ENCODE measurements around the gene FBXO17. TPM values are rescaled to one million over a fixed set of nuclear protein-coding genes. Genes with fewer than 3 reads are reported as not detected.
A peak's percentile ranks its signal among the peaks of the same experiment; 100 is the strongest.

Gene FBXO17
- total and polyA plus RNA-seq, 2 of the 13 experiments (the other 11 are each of a cell fraction or from before 2014, with no cell fraction given) = 22.1 to 58.7 TPM

DNA sequence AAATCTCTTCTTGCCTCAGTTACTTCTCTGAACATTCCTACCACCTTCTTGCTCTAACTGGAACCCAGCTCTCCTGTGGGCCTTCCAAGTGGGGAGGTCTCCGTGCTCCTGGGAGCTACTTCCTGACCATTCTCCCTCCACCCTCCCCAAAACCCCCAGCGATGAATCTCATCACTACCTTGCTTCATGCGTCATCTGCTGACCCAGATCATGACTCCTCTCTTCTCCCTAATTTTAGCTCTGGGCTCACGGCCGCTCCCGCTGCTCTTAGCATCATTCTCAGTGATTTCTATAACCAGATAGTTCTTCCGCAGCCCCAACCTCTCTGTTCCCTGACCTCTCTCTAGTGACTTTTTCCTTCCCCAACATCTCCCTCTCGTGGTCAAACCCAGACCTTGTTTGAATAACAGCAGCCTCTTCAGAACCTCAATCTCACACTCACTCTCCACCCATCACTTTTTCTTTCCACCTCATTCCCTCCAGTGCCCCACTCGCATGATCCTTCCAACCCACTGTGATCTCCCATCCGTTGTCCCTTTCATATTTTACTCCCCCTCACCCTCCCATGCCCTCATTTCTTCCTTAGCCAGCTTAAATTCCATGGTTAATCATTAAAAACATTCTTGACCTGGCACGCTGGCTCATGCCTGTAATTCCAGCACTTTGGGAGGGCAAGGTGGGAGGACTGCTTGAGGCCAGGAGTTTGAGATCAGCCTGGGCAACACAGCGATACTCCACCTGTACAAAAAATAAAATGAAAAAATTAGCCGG, 23.0 kb downstream of the FBXO17 start (continued):
- TF ChIP-seq, protein P1, sequence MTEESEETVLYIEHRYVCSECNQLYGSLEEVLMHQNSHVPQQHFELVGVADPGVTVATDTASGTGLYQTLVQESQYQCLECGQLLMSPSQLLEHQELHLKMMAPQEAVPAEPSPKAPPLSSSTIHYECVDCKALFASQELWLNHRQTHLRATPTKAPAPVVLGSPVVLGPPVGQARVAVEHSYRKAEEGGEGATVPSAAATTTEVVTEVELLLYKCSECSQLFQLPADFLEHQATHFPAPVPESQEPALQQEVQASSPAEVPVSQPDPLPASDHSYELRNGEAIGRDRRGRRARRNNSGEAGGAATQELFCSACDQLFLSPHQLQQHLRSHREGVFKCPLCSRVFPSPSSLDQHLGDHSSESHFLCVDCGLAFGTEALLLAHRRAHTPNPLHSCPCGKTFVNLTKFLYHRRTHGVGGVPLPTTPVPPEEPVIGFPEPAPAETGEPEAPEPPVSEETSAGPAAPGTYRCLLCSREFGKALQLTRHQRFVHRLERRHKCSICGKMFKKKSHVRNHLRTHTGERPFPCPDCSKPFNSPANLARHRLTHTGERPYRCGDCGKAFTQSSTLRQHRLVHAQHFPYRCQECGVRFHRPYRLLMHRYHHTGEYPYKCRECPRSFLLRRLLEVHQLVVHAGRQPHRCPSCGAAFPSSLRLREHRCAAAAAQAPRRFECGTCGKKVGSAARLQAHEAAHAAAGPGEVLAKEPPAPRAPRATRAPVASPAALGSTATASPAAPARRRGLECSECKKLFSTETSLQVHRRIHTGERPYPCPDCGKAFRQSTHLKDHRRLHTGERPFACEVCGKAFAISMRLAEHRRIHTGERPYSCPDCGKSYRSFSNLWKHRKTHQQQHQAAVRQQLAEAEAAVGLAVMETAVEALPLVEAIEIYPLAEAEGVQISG (CRISPR knock-in tag; IDR thresholded peaks at IDR 0.05) = no peak
- peak; percentile 95 for TF ChIP-seq TEAD3 (CRISPR knock-in tag; optimal IDR thresholded peaks at IDR 0.05; ENCODE audit: borderline replicate concordance)
- TF ChIP-seq ZNF296 (CRISPR knock-in tag; conservative IDR thresholded peaks at IDR 0.05) = no peak
- no peak for TF ChIP-seq ZNF746 (CRISPR knock-in tag; IDR thresholded peaks at IDR 0.05)
- TF ChIP-seq, protein P2, sequence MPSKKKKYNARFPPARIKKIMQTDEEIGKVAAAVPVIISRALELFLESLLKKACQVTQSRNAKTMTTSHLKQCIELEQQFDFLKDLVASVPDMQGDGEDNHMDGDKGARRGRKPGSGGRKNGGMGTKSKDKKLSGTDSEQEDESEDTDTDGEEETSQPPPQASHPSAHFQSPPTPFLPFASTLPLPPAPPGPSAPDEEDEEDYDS (CRISPR knock-in tag; IDR thresholded peaks at IDR 0.05) = no peak
- TF ChIP-seq ZNF776 (CRISPR knock-in tag; IDR thresholded peaks at IDR 0.05) = no peak
- TF ChIP-seq, protein P3, sequence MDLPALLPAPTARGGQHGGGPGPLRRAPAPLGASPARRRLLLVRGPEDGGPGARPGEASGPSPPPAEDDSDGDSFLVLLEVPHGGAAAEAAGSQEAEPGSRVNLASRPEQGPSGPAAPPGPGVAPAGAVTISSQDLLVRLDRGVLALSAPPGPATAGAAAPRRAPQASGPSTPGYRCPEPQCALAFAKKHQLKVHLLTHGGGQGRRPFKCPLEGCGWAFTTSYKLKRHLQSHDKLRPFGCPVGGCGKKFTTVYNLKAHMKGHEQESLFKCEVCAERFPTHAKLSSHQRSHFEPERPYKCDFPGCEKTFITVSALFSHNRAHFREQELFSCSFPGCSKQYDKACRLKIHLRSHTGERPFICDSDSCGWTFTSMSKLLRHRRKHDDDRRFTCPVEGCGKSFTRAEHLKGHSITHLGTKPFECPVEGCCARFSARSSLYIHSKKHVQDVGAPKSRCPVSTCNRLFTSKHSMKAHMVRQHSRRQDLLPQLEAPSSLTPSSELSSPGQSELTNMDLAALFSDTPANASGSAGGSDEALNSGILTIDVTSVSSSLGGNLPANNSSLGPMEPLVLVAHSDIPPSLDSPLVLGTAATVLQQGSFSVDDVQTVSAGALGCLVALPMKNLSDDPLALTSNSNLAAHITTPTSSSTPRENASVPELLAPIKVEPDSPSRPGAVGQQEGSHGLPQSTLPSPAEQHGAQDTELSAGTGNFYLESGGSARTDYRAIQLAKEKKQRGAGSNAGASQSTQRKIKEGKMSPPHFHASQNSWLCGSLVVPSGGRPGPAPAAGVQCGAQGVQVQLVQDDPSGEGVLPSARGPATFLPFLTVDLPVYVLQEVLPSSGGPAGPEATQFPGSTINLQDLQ (CRISPR knock-in tag; IDR thresholded peaks at IDR 0.05) = no peak
- TF ChIP-seq, protein P4, sequence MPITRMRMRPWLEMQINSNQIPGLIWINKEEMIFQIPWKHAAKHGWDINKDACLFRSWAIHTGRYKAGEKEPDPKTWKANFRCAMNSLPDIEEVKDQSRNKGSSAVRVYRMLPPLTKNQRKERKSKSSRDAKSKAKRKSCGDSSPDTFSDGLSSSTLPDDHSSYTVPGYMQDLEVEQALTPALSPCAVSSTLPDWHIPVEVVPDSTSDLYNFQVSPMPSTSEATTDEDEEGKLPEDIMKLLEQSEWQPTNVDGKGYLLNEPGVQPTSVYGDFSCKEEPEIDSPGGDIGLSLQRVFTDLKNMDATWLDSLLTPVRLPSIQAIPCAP (CRISPR knock-in tag; IDR thresholded peaks at IDR 0.05; ENCODE audit: low read depth) = no peak
- TF ChIP-seq, protein P5, sequence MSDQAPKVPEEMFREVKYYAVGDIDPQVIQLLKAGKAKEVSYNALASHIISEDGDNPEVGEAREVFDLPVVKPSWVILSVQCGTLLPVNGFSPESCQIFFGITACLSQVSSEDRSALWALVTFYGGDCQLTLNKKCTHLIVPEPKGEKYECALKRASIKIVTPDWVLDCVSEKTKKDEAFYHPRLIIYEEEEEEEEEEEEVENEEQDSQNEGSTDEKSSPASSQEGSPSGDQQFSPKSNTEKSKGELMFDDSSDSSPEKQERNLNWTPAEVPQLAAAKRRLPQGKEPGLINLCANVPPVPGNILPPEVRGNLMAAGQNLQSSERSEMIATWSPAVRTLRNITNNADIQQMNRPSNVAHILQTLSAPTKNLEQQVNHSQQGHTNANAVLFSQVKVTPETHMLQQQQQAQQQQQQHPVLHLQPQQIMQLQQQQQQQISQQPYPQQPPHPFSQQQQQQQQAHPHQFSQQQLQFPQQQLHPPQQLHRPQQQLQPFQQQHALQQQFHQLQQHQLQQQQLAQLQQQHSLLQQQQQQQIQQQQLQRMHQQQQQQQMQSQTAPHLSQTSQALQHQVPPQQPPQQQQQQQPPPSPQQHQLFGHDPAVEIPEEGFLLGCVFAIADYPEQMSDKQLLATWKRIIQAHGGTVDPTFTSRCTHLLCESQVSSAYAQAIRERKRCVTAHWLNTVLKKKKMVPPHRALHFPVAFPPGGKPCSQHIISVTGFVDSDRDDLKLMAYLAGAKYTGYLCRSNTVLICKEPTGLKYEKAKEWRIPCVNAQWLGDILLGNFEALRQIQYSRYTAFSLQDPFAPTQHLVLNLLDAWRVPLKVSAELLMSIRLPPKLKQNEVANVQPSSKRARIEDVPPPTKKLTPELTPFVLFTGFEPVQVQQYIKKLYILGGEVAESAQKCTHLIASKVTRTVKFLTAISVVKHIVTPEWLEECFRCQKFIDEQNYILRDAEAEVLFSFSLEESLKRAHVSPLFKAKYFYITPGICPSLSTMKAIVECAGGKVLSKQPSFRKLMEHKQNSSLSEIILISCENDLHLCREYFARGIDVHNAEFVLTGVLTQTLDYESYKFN (CRISPR knock-in tag; conservative IDR thresholded peaks at IDR 0.05) = no peak; the same call in 1 of the 2 replicates
- no peak for TF ChIP-seq CBX2 (IDR thresholded peaks at IDR 0.05; ENCODE audit: low read depth, low read length)
- TF ChIP-seq CBX2 (CRISPR knock-in tag; IDR thresholded peaks at IDR 0.05; ENCODE audit: low read depth) = no peak
- 0 out of 2 replicates have a peak, but pooled peaks have one; percentile 24 for TF ChIP-seq PHF21A (CRISPR knock-in tag; IDR thresholded peaks at IDR 0.05)
- TF ChIP-seq, protein P6, sequence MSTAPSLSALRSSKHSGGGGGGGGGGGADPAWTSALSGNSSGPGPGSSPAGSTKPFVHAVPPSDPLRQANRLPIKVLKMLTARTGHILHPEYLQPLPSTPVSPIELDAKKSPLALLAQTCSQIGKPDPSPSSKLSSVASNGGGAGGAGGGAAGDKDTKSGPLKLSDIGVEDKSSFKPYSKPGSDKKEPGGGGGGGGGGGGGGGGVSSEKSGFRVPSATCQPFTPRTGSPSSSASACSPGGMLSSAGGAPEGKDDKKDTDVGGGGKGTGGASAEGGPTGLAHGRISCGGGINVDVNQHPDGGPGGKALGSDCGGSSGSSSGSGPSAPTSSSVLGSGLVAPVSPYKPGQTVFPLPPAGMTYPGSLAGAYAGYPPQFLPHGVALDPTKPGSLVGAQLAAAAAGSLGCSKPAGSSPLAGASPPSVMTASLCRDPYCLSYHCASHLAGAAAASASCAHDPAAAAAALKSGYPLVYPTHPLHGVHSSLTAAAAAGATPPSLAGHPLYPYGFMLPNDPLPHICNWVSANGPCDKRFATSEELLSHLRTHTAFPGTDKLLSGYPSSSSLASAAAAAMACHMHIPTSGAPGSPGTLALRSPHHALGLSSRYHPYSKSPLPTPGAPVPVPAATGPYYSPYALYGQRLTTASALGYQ (CRISPR knock-in tag; IDR thresholded peaks at IDR 0.05) = no peak
- TF ChIP-seq YY1 (IDR thresholded peaks at IDR 0.05; ENCODE audit: insufficient read depth, insufficient replicate concordance, low read depth, low read length) = no peak
- no peak for TF ChIP-seq NFIC (IDR thresholded peaks at IDR 0.05; ENCODE audit: low read length)
